Measurements from ENCODE around the gene FYB1. TPM values are rescaled to one million over a fixed set of nuclear protein-coding genes. Genes with fewer than 3 reads are reported as not detected.

The FYB1 gene
- polyA plus RNA-seq, 3 donors = 75.3 to 141 (median 118) TPM

- no peak overlapping the region for H3K4me3 ChIP-seq (replicated peaks in 1 of 3; ENCODE audit: low read depth in 2 of 3, low read length in 3 of 3)
- DNase-seq = no peak
- no peak overlapping the region for H3K9ac ChIP-seq (ENCODE audit: insufficient read depth, low read length, poor library complexity, severe bottlenecking)
- peaks cover 0 to 1% (median 0%) of the 10 kb centered on the region in 3 donors for H3K27me3 Mint-ChIP-seq (ENCODE audit: low read depth in 3 of 3)
- peaks cover 46 to 58% of the 10 kb centered on the region in 2 donors for H3K36me3 Mint-ChIP-seq
- no peak overlapping the region for H3K27ac ChIP-seq (ENCODE audit: low read depth in 1 of 2, low read length in 2 of 2)
- peaks cover 51 to 55% of the 10 kb centered on the region in 2 donors for H3K36me3 ChIP-seq (replicated peaks in 1 of 2; ENCODE audit: control insufficient read depth in 1 of 2, insufficient read depth in 2 of 2, low read length in 2 of 2)
- TF ChIP-seq CTCF (IDR thresholded peaks at IDR 0.05) = no peak
- no peak overlapping the region for H3K4me3 Mint-ChIP-seq
- no peaks in the 10 kb centered on the region for H3K9me3 Mint-ChIP-seq
- H3K4me2 ChIP-seq (replicated peaks; ENCODE audit: extremely low read depth, low read length, poor library complexity, severe bottlenecking) = no peak overlapping the region
- peaks cover 72% of the 10 kb centered on the region for H4K20me1 ChIP-seq (ENCODE audit: insufficient read depth, low read length)
- H3K79me2 ChIP-seq (ENCODE audit: insufficient read depth, low read length) = no peaks in the 10 kb centered on the region
- 93% methylated on average over 4 of the region's 4 CpGs for WGBS (ENCODE audit: insufficient coverage)
- intact Hi-C loops (cut with micrococcal nuclease) = no loop called here
- H3K27ac Mint-ChIP-seq = no peak overlapping the region
- H2AFZ ChIP-seq (ENCODE audit: insufficient read depth, low read depth, low read length, poor library complexity, severe bottlenecking) = no peak overlapping the region
- H3K27me3 ChIP-seq (ENCODE audit: control insufficient read depth in 2 of 2, insufficient read depth in 2 of 2, low read length in 2 of 2) = no peaks in the 10 kb centered on the region
- peaks cover 2% of the 10 kb centered on the region for H3K4me1 Mint-ChIP-seq
- H3K9me3 ChIP-seq (replicated peaks in 1 of 2; ENCODE audit: control insufficient read depth in 1 of 2, insufficient read depth in 1 of 2, low read length in 2 of 2) = no peaks in the 10 kb centered on the region
- H3K4me1 ChIP-seq (ENCODE audit: control insufficient read depth in 1 of 2, insufficient read depth in 2 of 2, low read length in 2 of 2) = no peaks in the 10 kb centered on the region
These were observed 116.6 kb downstream of the FYB1 start for GRCh38 chr5:39102684-39103155.

DNA sequence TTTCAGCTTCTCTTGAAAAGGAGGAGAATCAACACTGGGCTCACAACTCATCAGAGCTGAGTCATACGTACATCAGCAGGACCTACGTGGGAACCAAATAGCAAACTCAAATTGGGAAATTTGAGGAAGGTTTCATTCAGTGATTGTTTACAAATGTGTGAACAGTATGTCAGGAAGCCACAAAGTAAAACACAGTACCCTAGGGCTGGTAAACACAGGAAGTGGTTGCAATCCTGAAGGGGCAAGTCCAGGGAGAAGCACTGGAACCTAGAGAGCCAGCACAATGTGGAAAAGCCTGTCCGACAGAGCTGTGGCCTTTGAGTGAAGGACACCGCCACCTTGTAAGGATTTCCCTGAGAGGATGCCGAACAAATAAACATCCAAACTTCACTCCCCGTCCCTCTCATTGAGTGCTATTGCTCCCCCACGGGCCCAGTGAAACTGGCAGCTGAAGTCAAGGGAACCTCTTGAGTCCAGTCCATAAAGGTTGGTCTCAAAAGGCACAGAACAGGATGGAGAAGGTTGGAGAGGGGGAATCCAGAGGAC, 118.4 kb downstream of the FYB1 start:
- no peaks in the 10 kb centered on the region for H3K27me3 ChIP-seq (ENCODE audit: control insufficient read depth in 2 of 2, insufficient read depth in 2 of 2, low read length in 2 of 2)
- no peak for TF ChIP-seq CTCF (IDR thresholded peaks at IDR 0.05)
- H3K27ac ChIP-seq (ENCODE audit: low read depth in 1 of 2, low read length in 2 of 2) = peak overlapping the region in 1 of 2 donors; percentile 14
- H3K27me3 Mint-ChIP-seq (ENCODE audit: low read depth in 3 of 3) = peaks cover 0 to 1% (median 0%) of the 10 kb centered on the region in 3 donors
- intact Hi-C loops (cut with micrococcal nuclease) = no loop called here
- DNase-seq = peak in 1 of 3 donors; percentile 21
- H3K9me3 ChIP-seq (replicated peaks in 1 of 2; ENCODE audit: control insufficient read depth in 1 of 2, insufficient read depth in 1 of 2, low read length in 2 of 2) = no peaks in the 10 kb centered on the region
- no peak overlapping the region for H3K4me2 ChIP-seq (replicated peaks; ENCODE audit: extremely low read depth, low read length, poor library complexity, severe bottlenecking)
- peaks cover 32 to 42% of the 10 kb centered on the region in 2 donors for H3K36me3 Mint-ChIP-seq
- no peaks in the 10 kb centered on the region for H3K4me1 ChIP-seq (ENCODE audit: control insufficient read depth in 1 of 2, insufficient read depth in 2 of 2, low read length in 2 of 2)
- no peak overlapping the region for H3K4me3 Mint-ChIP-seq
- no peak overlapping the region for H2AFZ ChIP-seq (ENCODE audit: insufficient read depth, low read depth, low read length, poor library complexity, severe bottlenecking)
- H3K4me1 Mint-ChIP-seq = peaks cover 2% of the 10 kb centered on the region
- H3K79me2 ChIP-seq (ENCODE audit: insufficient read depth, low read length) = no peaks in the 10 kb centered on the region
- peaks cover 35 to 37% of the 10 kb centered on the region in 2 donors for H3K36me3 ChIP-seq (replicated peaks in 1 of 2; ENCODE audit: control insufficient read depth in 1 of 2, insufficient read depth in 2 of 2, low read length in 2 of 2)
- WGBS (ENCODE audit: insufficient coverage) = 54% methylated on average over 4 of the region's 7 CpGs
- no peak overlapping the region for H3K4me3 ChIP-seq (replicated peaks in 1 of 3; ENCODE audit: low read depth in 2 of 3, low read length in 3 of 3)
- H3K27ac Mint-ChIP-seq = peak overlapping the region in 5 of 7 donors; percentile 62 to 86 (median 75)
- H4K20me1 ChIP-seq (ENCODE audit: insufficient read depth, low read length) = peaks cover 56% of the 10 kb centered on the region
- no peaks in the 10 kb centered on the region for H3K9me3 Mint-ChIP-seq
- no peak overlapping the region for H3K9ac ChIP-seq (ENCODE audit: insufficient read depth, low read length, poor library complexity, severe bottlenecking)

Data from CD14-positive monocyte (primary cell).